Brain microvascular endothelial cell (primary cell): ENCODE data around the gene BACH2.

Source experiments
- DNase-seq: peaks from one replicate; pipeline ENCODE4 v3.0.0-alpha.2; 2020
- H3K27ac ChIP-seq: fragments of 250-450 bp; sonication (Bioruptor Pico); 2 replicates; pipeline ENCODE4 v1.5.1; 2020; ENCODE audit warnings: mild to moderate bottlenecking, moderate library complexity
- H3K27me3 ChIP-seq: fragments of 250-450 bp; sonication (Bioruptor Pico); replicated peaks from 2 replicates; pipeline ENCODE4 v1.5.1; 2020; ENCODE audit warnings: mild to moderate bottlenecking
- H3K36me3 ChIP-seq: fragments of 250-450 bp; sonication (Bioruptor Pico); replicated peaks from 2 replicates; pipeline ENCODE4 v1.5.1; 2020; ENCODE audit warnings: mild to moderate bottlenecking
- H3K4me3 ChIP-seq: 2 replicates; pipeline ENCODE4 v1.5.1; 2011; ENCODE audit warnings: low read depth, mild to moderate bottlenecking, control low read depth, low read length, moderate library complexity
- in situ Hi-C: cut with HindIII; loops from 2 replicates; pipeline ENCODE4 v1.10.0; 2017; ENCODE audit warnings: low sequenced_read_pairs, low pct_ligation_motif_present
- TF ChIP-seq, protein P1 (sequence below): IDR thresholded peaks from 2 replicates; pipeline ENCODE4 v1.5.1; 2011; ENCODE audit warnings: low read depth, mild to moderate bottlenecking, moderate library complexity, low read length, control low read depth, inconsistent platforms; ENCODE audit errors: missing control alignments

Gene BACH2

GRCh38 chr6:90192857-90193256, 103.8 kb downstream of the BACH2 start:
- no peak overlapping the region for H3K27ac ChIP-seq
- no peak overlapping the region for H3K4me3 ChIP-seq

DNA sequence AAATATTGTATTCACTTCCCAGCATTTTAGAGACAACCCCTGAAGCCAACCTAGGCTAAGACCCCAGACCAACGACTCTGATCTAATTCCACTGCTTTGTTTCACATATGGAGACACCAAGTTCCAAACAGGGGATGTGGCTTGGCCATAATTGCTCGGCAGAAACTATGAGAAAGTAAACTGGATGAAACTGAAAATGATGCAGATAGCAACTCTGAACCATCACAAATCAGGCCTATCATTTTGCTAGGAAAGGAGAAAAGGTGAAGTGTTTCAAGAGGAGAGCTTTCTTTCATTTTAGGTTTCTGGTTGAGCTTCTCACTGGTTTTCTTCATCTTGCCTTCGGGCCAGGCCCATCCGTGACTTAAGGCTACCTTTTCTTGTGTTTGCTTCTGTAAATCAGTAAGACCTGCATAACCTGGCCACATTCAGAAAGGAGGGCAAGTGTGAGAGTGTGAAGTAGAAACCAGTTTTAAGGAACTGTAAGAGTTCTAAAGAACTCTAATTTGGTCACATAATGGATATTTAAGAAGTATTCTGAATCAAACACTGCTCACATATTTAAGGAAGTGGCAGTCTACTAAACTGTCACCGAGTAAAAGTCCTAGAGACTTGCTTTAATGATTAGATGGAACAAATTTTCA, 105.8 kb downstream of the BACH2 start:
- Histone ChIP-seq H3K27me3 (no peaks in the 10 kb centered on the region), H3K36me3 (no peaks in the 10 kb centered on the region), H3K27ac (no peak overlapping the region), H3K4me3 (no peak overlapping the region)
- in situ Hi-C loops, result no loop called here
- TF ChIP-seq, protein P1, sequence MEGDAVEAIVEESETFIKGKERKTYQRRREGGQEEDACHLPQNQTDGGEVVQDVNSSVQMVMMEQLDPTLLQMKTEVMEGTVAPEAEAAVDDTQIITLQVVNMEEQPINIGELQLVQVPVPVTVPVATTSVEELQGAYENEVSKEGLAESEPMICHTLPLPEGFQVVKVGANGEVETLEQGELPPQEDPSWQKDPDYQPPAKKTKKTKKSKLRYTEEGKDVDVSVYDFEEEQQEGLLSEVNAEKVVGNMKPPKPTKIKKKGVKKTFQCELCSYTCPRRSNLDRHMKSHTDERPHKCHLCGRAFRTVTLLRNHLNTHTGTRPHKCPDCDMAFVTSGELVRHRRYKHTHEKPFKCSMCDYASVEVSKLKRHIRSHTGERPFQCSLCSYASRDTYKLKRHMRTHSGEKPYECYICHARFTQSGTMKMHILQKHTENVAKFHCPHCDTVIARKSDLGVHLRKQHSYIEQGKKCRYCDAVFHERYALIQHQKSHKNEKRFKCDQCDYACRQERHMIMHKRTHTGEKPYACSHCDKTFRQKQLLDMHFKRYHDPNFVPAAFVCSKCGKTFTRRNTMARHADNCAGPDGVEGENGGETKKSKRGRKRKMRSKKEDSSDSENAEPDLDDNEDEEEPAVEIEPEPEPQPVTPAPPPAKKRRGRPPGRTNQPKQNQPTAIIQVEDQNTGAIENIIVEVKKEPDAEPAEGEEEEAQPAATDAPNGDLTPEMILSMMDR, result no peak
- no peak for DNase-seq

More at GRCh38 chr6:90192857-90193256, 103.8 kb downstream of the BACH2 start:
- DNase-seq, result no peak
- in situ Hi-C loops, result no loop called here
- H3K36me3 ChIP-seq, result no peaks in the 10 kb centered on the region
- H3K27me3 ChIP-seq, result no peaks in the 10 kb centered on the region
- TF ChIP-seq, protein P1, result no peak

GRCh38 chr6:90190131-90190530, 106.5 kb downstream of the BACH2 start:
- Histone ChIP-seq H3K27me3 (no peaks in the 10 kb centered on the region), H3K4me3 (no peak overlapping the region), H3K27ac (no peak overlapping the region), H3K36me3 (no peaks in the 10 kb centered on the region)
- no peak for DNase-seq
- TF ChIP-seq, protein P1, result no peak
- in situ Hi-C loops, result no loop called here

GRCh38 chr6:90187437-90188121, 109.1 kb downstream of the BACH2 start:
- H3K4me3 ChIP-seq, result no peak overlapping the region
- no peaks in the 10 kb centered on the region for H3K27me3 ChIP-seq
- TF ChIP-seq, protein P1, result no peak
- in situ Hi-C loops, result no loop called here
- H3K27ac ChIP-seq, result no peak overlapping the region
- DNase-seq, result no peak
- H3K36me3 ChIP-seq, result no peaks in the 10 kb centered on the region

GRCh38 chr6:90186637-90187371, 109.8 kb downstream of the BACH2 start:
- no peak for DNase-seq
- Histone ChIP-seq H3K4me3 (no peak overlapping the region), H3K27me3 (no peaks in the 10 kb centered on the region), H3K36me3 (no peaks in the 10 kb centered on the region), H3K27ac (no peak overlapping the region)
- in situ Hi-C loops, result no loop called here
- TF ChIP-seq, protein P1, result no peak
